ENCODE data around the gene KIF26A.

KIF26A gene

DNA sequence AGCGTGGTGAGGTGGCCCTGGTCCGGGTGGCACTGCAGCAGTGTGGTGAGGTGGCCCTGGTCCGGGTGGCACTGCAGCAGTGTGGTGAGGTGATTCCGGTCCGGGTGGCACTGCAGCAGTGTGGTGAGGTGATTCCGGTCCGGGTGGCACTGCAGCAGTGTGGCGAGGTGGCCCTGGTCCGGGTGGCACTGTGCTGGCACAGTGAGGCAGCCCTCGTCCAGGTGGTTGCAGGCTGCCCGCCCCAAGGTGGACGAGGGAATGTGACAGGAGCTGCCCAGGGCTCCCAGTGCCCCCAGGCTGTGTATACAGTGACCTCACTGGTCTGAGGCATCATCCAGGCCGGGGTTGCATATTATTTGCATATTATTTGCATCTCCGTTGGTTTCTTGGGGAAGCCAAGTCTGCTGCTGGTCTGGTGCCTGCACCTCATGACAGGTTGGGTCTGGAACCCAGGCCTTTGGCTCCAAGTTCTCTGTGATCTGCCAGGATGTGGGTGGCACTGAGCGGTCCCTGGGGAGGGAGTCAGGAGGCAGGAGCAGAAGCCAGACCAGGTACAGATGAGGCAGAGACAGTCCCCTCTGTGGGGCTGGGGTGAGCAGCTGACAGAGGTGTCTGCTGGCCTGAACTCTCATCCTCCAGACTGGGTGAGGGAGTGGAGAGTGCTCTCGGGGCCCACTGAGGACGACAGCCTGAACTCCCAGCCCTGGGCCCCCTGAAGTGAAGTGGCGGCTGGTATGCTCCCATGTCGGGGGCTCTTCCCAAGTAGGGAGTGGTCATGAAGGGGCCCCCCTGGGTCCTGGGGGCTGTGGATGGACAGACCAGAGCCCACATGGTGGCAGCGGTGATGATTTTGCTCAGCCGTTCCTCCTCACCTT, 79.3 kb downstream of the KIF26A start:
- Histone ChIP-seq H3K4me3 (ENCODE audit: low read length) (no peak overlapping the region), H3K9me3 (replicated peaks; ENCODE audit: insufficient read depth, low read length) (no peaks in the 10 kb centered on the region), H3K27me3 (replicated peaks; ENCODE audit: insufficient read depth, low read length) (peaks cover 30% of the 10 kb centered on the region), H3K79me2 (ENCODE audit: low read length) (no peaks in the 10 kb centered on the region), H3K9me2 (replicated peaks; ENCODE audit: insufficient read depth, low read length) (no peaks in the 10 kb centered on the region), H3F3A (ENCODE audit: insufficient read depth, low read length) (no peaks in the 10 kb centered on the region), H3K36me3 (replicated peaks; ENCODE audit: insufficient read depth, low read length) (no peaks in the 10 kb centered on the region), H2AFZ (ENCODE audit: low read length) (no peak overlapping the region), H3K9ac (ENCODE audit: low read length) (no peak overlapping the region), H3K27ac (ENCODE audit: low read length) (no peak overlapping the region), H4K20me1 (ENCODE audit: insufficient read depth, low read length) (no peaks in the 10 kb centered on the region), H3K4me2 (ENCODE audit: low read depth, low read length) (no peak overlapping the region), H3K4me1 (ENCODE audit: low read length) (no peaks in the 10 kb centered on the region)
- no peak for DNase-seq
- TF ChIP-seq EZH2phosphoT487 (IDR thresholded peaks at IDR 0.05; ENCODE audit: low read length) (no peak), EZH2 (optimal IDR thresholded peaks at IDR 0.05; ENCODE audit: low read depth, low read length) (no peak)
- TF ChIP-seq, protein P1, sequence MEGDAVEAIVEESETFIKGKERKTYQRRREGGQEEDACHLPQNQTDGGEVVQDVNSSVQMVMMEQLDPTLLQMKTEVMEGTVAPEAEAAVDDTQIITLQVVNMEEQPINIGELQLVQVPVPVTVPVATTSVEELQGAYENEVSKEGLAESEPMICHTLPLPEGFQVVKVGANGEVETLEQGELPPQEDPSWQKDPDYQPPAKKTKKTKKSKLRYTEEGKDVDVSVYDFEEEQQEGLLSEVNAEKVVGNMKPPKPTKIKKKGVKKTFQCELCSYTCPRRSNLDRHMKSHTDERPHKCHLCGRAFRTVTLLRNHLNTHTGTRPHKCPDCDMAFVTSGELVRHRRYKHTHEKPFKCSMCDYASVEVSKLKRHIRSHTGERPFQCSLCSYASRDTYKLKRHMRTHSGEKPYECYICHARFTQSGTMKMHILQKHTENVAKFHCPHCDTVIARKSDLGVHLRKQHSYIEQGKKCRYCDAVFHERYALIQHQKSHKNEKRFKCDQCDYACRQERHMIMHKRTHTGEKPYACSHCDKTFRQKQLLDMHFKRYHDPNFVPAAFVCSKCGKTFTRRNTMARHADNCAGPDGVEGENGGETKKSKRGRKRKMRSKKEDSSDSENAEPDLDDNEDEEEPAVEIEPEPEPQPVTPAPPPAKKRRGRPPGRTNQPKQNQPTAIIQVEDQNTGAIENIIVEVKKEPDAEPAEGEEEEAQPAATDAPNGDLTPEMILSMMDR (IDR thresholded peaks at IDR 0.05; ENCODE audit: low read length) = no peak

DNA sequence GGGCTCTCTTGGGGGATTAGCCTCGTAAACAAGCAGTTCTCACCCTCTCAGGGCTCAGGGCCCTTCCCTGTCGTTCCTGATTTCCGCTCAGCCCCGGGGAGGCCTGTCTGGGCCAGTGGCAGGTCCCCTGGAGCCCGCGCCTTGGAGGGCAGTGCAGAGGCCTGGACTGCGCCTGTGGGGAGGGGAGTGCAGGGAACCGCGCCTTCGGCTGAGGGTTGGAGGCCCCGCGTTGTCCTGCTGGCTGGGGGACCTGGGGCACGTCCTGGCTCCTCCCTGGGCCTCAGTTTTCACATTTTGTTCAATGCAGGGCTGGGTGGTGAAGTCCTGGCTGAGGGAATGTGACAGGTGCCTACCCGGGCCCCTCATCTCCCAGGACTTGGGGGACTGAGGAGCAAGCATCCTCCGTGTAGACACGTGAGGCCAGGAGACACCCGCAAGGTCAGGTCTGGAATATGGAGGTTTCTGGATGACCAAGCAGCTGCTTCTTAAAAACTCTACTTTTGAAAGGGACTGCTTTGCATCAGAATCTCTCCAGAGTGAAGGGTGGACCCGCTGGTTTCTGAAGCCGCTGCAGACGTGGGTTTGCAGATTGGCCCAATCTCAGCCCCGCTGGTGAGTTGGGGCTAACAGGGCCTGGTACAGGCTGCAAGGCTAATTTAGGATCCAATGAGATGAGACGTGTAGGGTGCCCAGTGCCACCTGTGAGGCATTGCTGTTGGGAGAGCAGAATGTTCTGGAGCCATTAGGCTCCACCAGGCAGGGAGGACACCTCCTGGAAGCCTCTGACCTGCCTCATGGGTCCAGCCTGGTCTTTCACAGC, 80.2 kb downstream of the KIF26A start:
- TF ChIP-seq, protein P1 (IDR thresholded peaks at IDR 0.05; ENCODE audit: low read length) = no peak
- TF ChIP-seq EZH2 (optimal IDR thresholded peaks at IDR 0.05; ENCODE audit: low read depth, low read length) = no peak
- no peak for TF ChIP-seq EZH2phosphoT487 (IDR thresholded peaks at IDR 0.05; ENCODE audit: low read length)
- Histone ChIP-seq H3F3A (ENCODE audit: insufficient read depth, low read length) (no peaks in the 10 kb centered on the region), H3K9me3 (replicated peaks; ENCODE audit: insufficient read depth, low read length) (no peaks in the 10 kb centered on the region), H3K4me2 (ENCODE audit: low read depth, low read length) (no peak overlapping the region), H4K20me1 (ENCODE audit: insufficient read depth, low read length) (no peaks in the 10 kb centered on the region), H3K4me1 (ENCODE audit: low read length) (no peaks in the 10 kb centered on the region), H3K27me3 (replicated peaks; ENCODE audit: insufficient read depth, low read length) (peaks cover 22% of the 10 kb centered on the region), H3K79me2 (ENCODE audit: low read length) (no peaks in the 10 kb centered on the region), H3K4me3 (ENCODE audit: low read length) (no peak overlapping the region), H3K9me2 (replicated peaks; ENCODE audit: insufficient read depth, low read length) (no peaks in the 10 kb centered on the region), H3K36me3 (replicated peaks; ENCODE audit: insufficient read depth, low read length) (no peaks in the 10 kb centered on the region), H3K9ac (ENCODE audit: low read length) (no peak overlapping the region), H3K27ac (ENCODE audit: low read length) (no peak overlapping the region), H2AFZ (ENCODE audit: low read length) (no peak overlapping the region)
- no peak for DNase-seq

DNA sequence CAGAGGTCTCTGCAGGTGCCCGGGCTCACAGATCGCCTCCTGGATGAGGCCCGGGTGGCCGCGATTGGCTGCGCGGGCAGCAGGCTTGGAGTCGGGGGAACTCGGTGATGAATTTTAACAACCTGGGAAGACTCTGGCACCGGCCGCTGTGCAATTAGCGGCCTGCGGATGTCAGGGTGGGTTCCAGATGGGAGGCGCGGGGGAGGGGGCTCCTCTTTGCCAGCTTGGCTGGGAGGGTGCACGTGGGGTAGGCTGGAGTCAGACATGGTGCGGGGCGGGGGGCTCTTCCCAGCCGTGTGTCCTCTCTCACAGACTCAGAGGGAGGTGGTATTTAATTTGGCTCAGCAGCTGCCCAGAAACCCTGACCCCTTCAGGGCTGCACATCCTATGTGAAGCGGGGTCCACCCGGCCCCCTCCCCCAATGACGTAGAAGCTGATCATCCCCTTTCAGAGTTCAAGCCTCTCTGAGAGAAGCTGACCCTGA, 81.4 kb downstream of the KIF26A start:
- no peaks in the 10 kb centered on the region for H3K4me1 ChIP-seq (ENCODE audit: low read length)
- no peaks in the 10 kb centered on the region for H3K9me3 ChIP-seq (replicated peaks; ENCODE audit: insufficient read depth, low read length)
- no peak overlapping the region for H3K27ac ChIP-seq (ENCODE audit: low read length)
- H3K79me2 ChIP-seq (ENCODE audit: low read length) = no peaks in the 10 kb centered on the region
- no peak overlapping the region for H3K9ac ChIP-seq (ENCODE audit: low read length)
- H2AFZ ChIP-seq (ENCODE audit: low read length) = no peak overlapping the region
- no peaks in the 10 kb centered on the region for H3K9me2 ChIP-seq (replicated peaks; ENCODE audit: insufficient read depth, low read length)
- no peak overlapping the region for H3K4me3 ChIP-seq (ENCODE audit: low read length)
- no peak overlapping the region for H3K4me2 ChIP-seq (ENCODE audit: low read depth, low read length)
- no peak for TF ChIP-seq EZH2 (optimal IDR thresholded peaks at IDR 0.05; ENCODE audit: low read depth, low read length)
- no peak for TF ChIP-seq EZH2phosphoT487 (IDR thresholded peaks at IDR 0.05; ENCODE audit: low read length)
- TF ChIP-seq, protein P1 (IDR thresholded peaks at IDR 0.05; ENCODE audit: low read length) = no peak
- H3F3A ChIP-seq (ENCODE audit: insufficient read depth, low read length) = no peaks in the 10 kb centered on the region
- no peaks in the 10 kb centered on the region for H4K20me1 ChIP-seq (ENCODE audit: insufficient read depth, low read length)
- H3K27me3 ChIP-seq (replicated peaks; ENCODE audit: insufficient read depth, low read length) = peaks cover 18% of the 10 kb centered on the region
- H3K36me3 ChIP-seq (replicated peaks; ENCODE audit: insufficient read depth, low read length) = no peaks in the 10 kb centered on the region
- DNase-seq = no peak
